ENCODE results near the gene FXYD1. TPM values are rescaled to one million over a fixed set of nuclear protein-coding genes. Genes with fewer than 3 reads are reported as not detected.
A peak's percentile ranks its signal among the peaks of the same experiment; 100 is the strongest.

FXYD1 gene
- total and polyA plus RNA-seq, 12 donors, result 251 to 819 (median 578) TPM

DNA sequence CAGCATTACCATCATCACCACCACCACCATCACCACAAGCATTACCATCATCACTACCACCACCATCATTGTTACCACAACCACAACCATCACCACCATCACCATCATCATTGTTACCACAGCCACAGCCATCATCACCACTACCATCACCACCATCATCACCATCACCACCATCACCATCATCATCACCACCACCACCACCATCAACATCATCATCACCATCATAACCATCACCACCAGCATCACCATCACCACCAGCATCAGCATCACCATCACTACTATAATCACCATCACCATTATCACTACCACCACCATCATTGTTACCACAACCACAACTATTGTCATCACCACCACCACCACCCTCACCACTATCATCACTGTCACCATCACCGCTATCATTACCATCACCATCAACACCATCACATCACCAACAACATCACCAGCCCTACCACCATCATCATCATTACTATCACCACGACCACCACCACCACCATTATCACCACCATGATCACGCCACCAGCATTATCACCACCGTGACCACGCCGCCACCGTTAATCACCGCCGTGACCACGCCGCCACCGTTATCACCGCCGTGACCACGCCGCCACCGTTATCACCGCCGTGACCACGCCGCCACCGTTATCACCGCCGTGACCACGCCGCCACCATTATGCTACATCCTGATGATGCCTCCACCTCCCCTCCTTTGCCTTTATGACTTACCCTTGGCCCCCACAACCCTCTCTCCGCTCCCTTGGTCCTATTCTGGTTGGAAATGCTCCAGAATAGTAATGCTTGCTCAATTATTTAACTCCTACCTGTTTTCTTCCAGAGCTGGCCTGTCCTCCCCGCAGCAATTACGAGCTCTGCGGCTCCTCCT is 33.0 kb upstream of the FXYD1 start:
- ATAC-seq, result no peak
- Histone ChIP-seq H3K27me3 (peaks cover 0 to 3% (median 0%) of the 10 kb centered on the region in 7 donors), H3K27ac (no peak overlapping the region), H3K4me1 (peaks cover 0 to 4% (median 0%) of the 10 kb centered on the region in 9 donors), H3K36me3 (no peaks in the 10 kb centered on the region), H3K9me3 (no peaks in the 10 kb centered on the region), H3K4me3 (no peak overlapping the region)
- 83 to 88% methylated on average over 30 of the region's 30 CpGs for WGBS, 2 donors
- DNase-seq, result no peak
- intact Hi-C loops (cut with DNase I), result no loop called here
- TF ChIP-seq, protein P1, sequence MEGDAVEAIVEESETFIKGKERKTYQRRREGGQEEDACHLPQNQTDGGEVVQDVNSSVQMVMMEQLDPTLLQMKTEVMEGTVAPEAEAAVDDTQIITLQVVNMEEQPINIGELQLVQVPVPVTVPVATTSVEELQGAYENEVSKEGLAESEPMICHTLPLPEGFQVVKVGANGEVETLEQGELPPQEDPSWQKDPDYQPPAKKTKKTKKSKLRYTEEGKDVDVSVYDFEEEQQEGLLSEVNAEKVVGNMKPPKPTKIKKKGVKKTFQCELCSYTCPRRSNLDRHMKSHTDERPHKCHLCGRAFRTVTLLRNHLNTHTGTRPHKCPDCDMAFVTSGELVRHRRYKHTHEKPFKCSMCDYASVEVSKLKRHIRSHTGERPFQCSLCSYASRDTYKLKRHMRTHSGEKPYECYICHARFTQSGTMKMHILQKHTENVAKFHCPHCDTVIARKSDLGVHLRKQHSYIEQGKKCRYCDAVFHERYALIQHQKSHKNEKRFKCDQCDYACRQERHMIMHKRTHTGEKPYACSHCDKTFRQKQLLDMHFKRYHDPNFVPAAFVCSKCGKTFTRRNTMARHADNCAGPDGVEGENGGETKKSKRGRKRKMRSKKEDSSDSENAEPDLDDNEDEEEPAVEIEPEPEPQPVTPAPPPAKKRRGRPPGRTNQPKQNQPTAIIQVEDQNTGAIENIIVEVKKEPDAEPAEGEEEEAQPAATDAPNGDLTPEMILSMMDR (IDR thresholded peaks at IDR 0.05), result no peak

DNA sequence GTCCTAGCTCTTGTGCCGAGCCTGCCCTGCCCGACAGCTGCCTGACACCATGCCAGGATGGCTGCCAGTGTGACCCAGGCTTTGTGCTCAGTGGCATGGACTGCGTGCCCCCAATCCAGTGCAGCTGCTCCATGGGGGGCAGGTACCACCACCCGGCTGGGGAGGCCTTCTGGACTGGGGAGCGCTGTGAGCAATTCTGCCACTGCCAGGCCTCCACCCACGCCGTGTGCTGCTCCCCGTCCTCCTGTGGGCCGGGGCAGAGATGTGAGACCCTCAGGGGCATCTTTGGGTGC is 32.4 kb upstream of the FXYD1 start:
- peaks cover 0 to 3% (median 0%) of the 10 kb centered on the region in 7 donors for H3K27me3 ChIP-seq
- no peak overlapping the region for H3K4me3 ChIP-seq
- H3K27ac ChIP-seq, result no peak overlapping the region
- no peaks in the 10 kb centered on the region for H3K36me3 ChIP-seq
- H3K4me1 ChIP-seq, result peaks cover 0 to 4% (median 0%) of the 10 kb centered on the region in 9 donors
- WGBS, 2 donors, result 89 to 91% methylated on average over 9 of the region's 9 CpGs
- DNase-seq (no peak), ATAC-seq (no peak)
- no peaks in the 10 kb centered on the region for H3K9me3 ChIP-seq
- TF ChIP-seq, protein P1 (IDR thresholded peaks at IDR 0.05), result no peak
- intact Hi-C loops (cut with DNase I), result no loop called here

DNA sequence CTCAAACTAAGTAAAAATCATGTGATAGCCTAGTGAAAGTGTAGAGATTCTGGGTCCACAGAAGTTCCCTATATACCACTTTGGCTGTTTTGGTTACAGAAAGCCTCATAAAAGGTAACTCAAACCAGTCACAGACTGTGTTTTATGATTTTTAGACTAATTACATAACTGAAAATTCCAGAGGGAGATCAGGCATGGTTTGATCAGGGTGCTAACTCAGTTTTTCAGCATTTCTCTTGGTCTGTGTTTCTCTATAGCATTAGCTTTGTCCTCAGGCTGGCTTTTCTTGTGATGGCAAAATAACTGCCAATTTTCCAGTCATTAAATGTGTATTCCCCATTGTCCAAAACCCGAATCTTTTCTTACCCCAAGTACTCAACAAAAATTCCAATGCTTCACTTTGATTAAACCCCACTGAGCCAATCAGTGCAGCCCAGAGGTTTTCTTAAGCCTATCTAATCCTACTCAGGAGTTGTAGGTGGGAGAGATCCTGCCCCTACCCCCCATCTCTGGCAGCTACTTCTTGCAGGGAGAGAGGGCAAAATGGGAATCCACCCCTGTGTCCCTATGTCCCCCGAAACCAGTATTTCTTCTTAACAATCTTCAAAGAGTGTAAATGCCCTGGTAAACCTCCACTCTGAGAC is 31.6 kb upstream of the FXYD1 start:
- peaks cover 0 to 3% (median 0%) of the 10 kb centered on the region in 7 donors for H3K27me3 ChIP-seq
- DNase-seq (no peak), ATAC-seq (no peak)
- H3K4me1 ChIP-seq, result peaks cover 0 to 4% (median 0%) of the 10 kb centered on the region in 9 donors
- 48% methylated on average over 2 of the region's 2 CpGs for WGBS, 2 donors
- intact Hi-C loops (cut with DNase I), result no loop called here
- H3K27ac ChIP-seq, result no peak overlapping the region
- H3K4me3 ChIP-seq, result no peak overlapping the region
- H3K9me3 ChIP-seq, result no peaks in the 10 kb centered on the region
- no peaks in the 10 kb centered on the region for H3K36me3 ChIP-seq
- TF ChIP-seq, protein P1 (IDR thresholded peaks at IDR 0.05), result no peak

DNA sequence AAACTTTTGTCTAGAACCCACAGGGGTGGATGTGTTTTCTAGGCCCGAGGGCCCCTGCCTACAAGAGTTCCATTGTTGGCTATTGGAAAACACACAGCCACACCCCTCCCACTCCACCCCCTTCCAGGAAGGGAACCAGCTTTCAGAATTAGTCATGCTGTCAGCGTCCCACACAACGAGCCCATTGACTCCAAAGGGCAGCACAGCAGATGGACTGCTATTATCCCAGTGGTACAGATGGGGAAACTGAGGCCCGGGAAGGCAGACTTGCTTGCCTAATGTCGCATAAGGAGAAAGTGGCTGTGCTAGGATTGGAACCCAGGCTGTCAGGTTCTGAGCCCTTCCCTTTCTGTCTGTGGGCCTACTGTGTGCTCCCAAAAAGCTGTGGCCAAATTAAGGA is 31.1 kb upstream of the FXYD1 start:
- TF ChIP-seq, protein P1 (IDR thresholded peaks at IDR 0.05), result no peak
- no peaks in the 10 kb centered on the region for H3K9me3 ChIP-seq
- no peak overlapping the region for H3K27ac ChIP-seq
- no peaks in the 10 kb centered on the region for H3K36me3 ChIP-seq
- ATAC-seq, result peak in 4 of 8 donors; percentile 33 to 61 (median 38)
- H3K4me3 ChIP-seq, result no peak overlapping the region
- intact Hi-C loops (cut with DNase I), result no loop called here
- H3K27me3 ChIP-seq, result peaks cover 0 to 3% (median 0%) of the 10 kb centered on the region in 7 donors
- 31 to 41% methylated on average over 5 of the region's 5 CpGs for WGBS, 2 donors
- no peak for DNase-seq
- peaks cover 0 to 4% (median 0%) of the 10 kb centered on the region in 9 donors for H3K4me1 ChIP-seq

Measured in heart right ventricle (tissue), 16 donors.